HCT116 (cell line): Measurements from ENCODE around the gene HRH4. TPM values are rescaled to one million over a fixed set of nuclear protein-coding genes. Genes with fewer than 3 reads are reported as not detected.

Source experiments
- ATAC-seq: fragments of 200-7000 bp; cut with Tn5 transposase; 2 replicates; pipeline ENCODE4 v1.9.1; 2020; ENCODE audit warnings: mild to moderate bottlenecking, moderate library complexity
- BruUV-seq: library from RNA; stranded (reverse); fragments of 400-500 nt; replicated peaks from 2 replicates; lab custom pipeline; 2021; lab: Mats Ljungman, UMichigan
- CTCF ChIA-PET: fragments of 300-600 bp; sonication (Branson Sonifier 250); formaldehyde crosslinking; loops from one replicate; lab custom pipeline; 2021; ENCODE audit warnings: antibody characterized with exemption; lab: Charles Lee
- POLR2A ChIA-PET: fragments of 300-600, 350-600 bp; sonication (Branson Sonifier 250); formaldehyde crosslinking; loops from one replicate; lab custom pipeline; 2021; ENCODE audit warnings: antibody characterized with exemption; lab: Charles Lee
- RAD21 ChIA-PET, 2 experiments: fragments of 300-600 bp; sonication (Branson Sonifier 250); formaldehyde crosslinking; loops; one replicate each; lab custom pipeline; 2023; ENCODE audit warnings: low total read pairs in 2 of 2; ENCODE audit not compliant: uncharacterized antibody in 2 of 2, unreplicated experiment in 2 of 2, low non-redundant PET in 1 of 2; lab: Charles Lee
- DNase-seq: peaks from one replicate; pipeline ENCODE4 v3.0.0-alpha.2; 2010; ENCODE audit warnings: low read depth, low spot score
- H2AFZ ChIP-seq: fragments of 200-600 bp; shearing (Covaris generic), sonication (generic); 2 replicates; pipeline ENCODE4 v1.6.1; 2017; ENCODE audit warnings: low read depth, mixed run types, mixed read lengths, antibody characterized with exemption, low read length; ENCODE audit not compliant: poor library complexity, severe bottlenecking
- H3K27ac ChIP-seq: 2 replicates; pipeline ENCODE4 v1.5.1; 2012; ENCODE audit warnings: low read depth, low read length
- H3K27me3 ChIP-seq: fragments of 200-600 bp; sonication (generic); 2 replicates; pipeline ENCODE4 v1.6.1; 2016; ENCODE audit warnings: mixed run types, low read length, mixed read lengths; ENCODE audit not compliant: insufficient read depth
- H3K36me3 ChIP-seq, 2 experiments: fragments of 200-500 bp in 1 of 2; fragments of 200-600 bp in 1 of 2; sonication (Bioruptor generic) in 1 of 2; sonication (generic) in 1 of 2; 2 replicates each; pipeline versions ENCODE4 v1.5.1 to v1.6.1; 2014 to 2016; ENCODE audit warnings: low read length in 2 of 2, inconsistent platforms in 1 of 2, mixed read lengths in 1 of 2, mixed run types in 1 of 2; ENCODE audit not compliant: insufficient read depth in 2 of 2, control insufficient read depth in 1 of 2
- H3K4me1 ChIP-seq, 2 experiments: fragments of 200-600 bp in 1 of 2; sonication (generic) in 1 of 2; 2 replicates each; pipeline versions ENCODE4 v1.5.1 to v1.6.1; 2012 to 2017; ENCODE audit warnings: low read length in 2 of 2, inconsistent platforms in 1 of 2, mild to moderate bottlenecking in 1 of 2, mixed read lengths in 1 of 2, mixed run types in 1 of 2, moderate library complexity in 1 of 2; ENCODE audit not compliant: insufficient read depth in 2 of 2, control insufficient read depth in 1 of 2
- H3K4me2 ChIP-seq: fragments of 200-600 bp; sonication (generic); 2 replicates; pipeline ENCODE4 v1.6.1; 2017; ENCODE audit warnings: mixed run types, low read length, mixed read lengths
- H3K4me3 ChIP-seq, 2 experiments: fragments of 200-600 bp in 1 of 2; sonication (generic) in 1 of 2; replicated peaks in 1 of 2; 2 replicates each; pipeline ENCODE4 v1.5.1; 2011 to 2016; ENCODE audit warnings: low read length in 2 of 2, control low read depth in 1 of 2, low read depth in 1 of 2, mild to moderate bottlenecking in 1 of 2, mixed read lengths in 1 of 2, mixed run types in 1 of 2
- H3K79me2 ChIP-seq: fragments of 200-600 bp; sonication (generic); 2 replicates; pipeline ENCODE4 v1.6.1; 2017; ENCODE audit warnings: mild to moderate bottlenecking, mixed run types, low read length, moderate library complexity, mixed read lengths; ENCODE audit not compliant: insufficient read depth
- H3K9ac ChIP-seq: fragments of 200-600 bp; sonication (generic); 2 replicates; pipeline ENCODE4 v1.6.1; 2016; ENCODE audit warnings: low read length, mixed read lengths
- H3K9me2 ChIP-seq: fragments of 200-600 bp; sonication (generic), shearing (Covaris generic); 2 replicates; pipeline ENCODE4 v1.6.1; 2017; ENCODE audit warnings: mixed run types, mild to moderate bottlenecking, moderate library complexity; ENCODE audit not compliant: insufficient read depth
- H3K9me3 ChIP-seq, 2 experiments: fragments of 200-500 bp in 1 of 2; fragments of 200-600 bp in 1 of 2; sonication (Bioruptor generic) in 1 of 2; sonication (generic) in 1 of 2; 2 replicates each; pipeline ENCODE4 v1.6.1; 2014 to 2017; ENCODE audit warnings: low read length in 2 of 2, mixed read lengths in 2 of 2, inconsistent platforms in 1 of 2, low read depth in 1 of 2, mild to moderate bottlenecking in 1 of 2, mixed run types in 1 of 2, moderate library complexity in 1 of 2; ENCODE audit not compliant: control insufficient read depth in 1 of 2, insufficient read depth in 1 of 2
- H4K20me1 ChIP-seq: fragments of 200-600 bp; sonication (generic), shearing (Covaris generic); 2 replicates; pipeline ENCODE4 v1.6.1; 2017; ENCODE audit warnings: mixed run types, mild to moderate bottlenecking, moderate library complexity; ENCODE audit not compliant: insufficient read depth
- FOSL1 ChIP-seq: IDR thresholded peaks from 2 replicates; pipeline ENCODE4 v1.6.1; 2012; ENCODE audit warnings: low read depth
- POLR2AphosphoS5 ChIP-seq: IDR thresholded peaks from 2 replicates; pipeline ENCODE4 v1.6.1; 2011; ENCODE audit warnings: mild to moderate bottlenecking, low read depth, low read length, moderate library complexity
- SIN3A ChIP-seq: IDR thresholded peaks from 2 replicates; pipeline ENCODE4 v1.6.1; 2012; ENCODE audit warnings: low read depth
- SRF ChIP-seq: IDR thresholded peaks from 2 replicates; pipeline ENCODE4 v1.6.1; 2012; ENCODE audit warnings: low read depth
- YY1 ChIP-seq: IDR thresholded peaks from 2 replicates; pipeline ENCODE4 v1.6.1; 2011; ENCODE audit warnings: low read length, low read depth, moderate library complexity, mild to moderate bottlenecking; ENCODE audit not compliant: insufficient replicate concordance; ENCODE audit errors: extremely low read depth
- ZFX ChIP-seq: fragments of 450-650 bp; IDR thresholded peaks from 2 replicates; pipeline ENCODE4 v1.6.1; 2017
- intact Hi-C: fragments of 100-400 bp; cut with micrococcal nuclease; formaldehyde crosslinking; loops from 2 replicates; pipeline ENCODE4 v1.10.0; 2022
- total RNA-seq: library from RNA; stranded (reverse); gene quantifications from one replicate; pipeline ENCODE4 v1.2.1, GENCODE V29; 2021; ENCODE audit not compliant: unreplicated experiment
- TF ChIP-seq, protein P1 (sequence below), 3 experiments: fragments of 200-600 bp in 1 of 3; sonication (generic) in 1 of 3; IDR thresholded peaks in 2 of 3; conservative IDR thresholded peaks in 1 of 3; 2 replicates each; pipeline ENCODE4 v1.5.1; 2012 to 2017; ENCODE audit warnings: low read depth in 2 of 3, low read length in 2 of 3, antibody characterized with exemption in 1 of 3, borderline replicate concordance in 1 of 3, control low read depth in 1 of 3, mild to moderate bottlenecking in 1 of 3, mixed read lengths in 1 of 3, mixed run types in 1 of 3, moderate library complexity in 1 of 3; ENCODE audit not compliant: insufficient read depth in 1 of 3
- TF ChIP-seq, protein P2 (sequence below): IDR thresholded peaks from 2 replicates; pipeline ENCODE4 v1.6.1; 2012
- TF ChIP-seq, protein P3 (sequence below): IDR thresholded peaks from 2 replicates; pipeline ENCODE4 v1.6.1; 2012; ENCODE audit warnings: low read depth
- TF ChIP-seq, protein P4 (sequence below): IDR thresholded peaks from 2 replicates; pipeline ENCODE4 v1.6.1; 2011; ENCODE audit warnings: mild to moderate bottlenecking, low read length, moderate library complexity; ENCODE audit not compliant: insufficient replicate concordance; ENCODE audit errors: extremely low read depth

HRH4 gene
- total RNA-seq, 1 experiment from 2014 or later: not detected

DNA sequence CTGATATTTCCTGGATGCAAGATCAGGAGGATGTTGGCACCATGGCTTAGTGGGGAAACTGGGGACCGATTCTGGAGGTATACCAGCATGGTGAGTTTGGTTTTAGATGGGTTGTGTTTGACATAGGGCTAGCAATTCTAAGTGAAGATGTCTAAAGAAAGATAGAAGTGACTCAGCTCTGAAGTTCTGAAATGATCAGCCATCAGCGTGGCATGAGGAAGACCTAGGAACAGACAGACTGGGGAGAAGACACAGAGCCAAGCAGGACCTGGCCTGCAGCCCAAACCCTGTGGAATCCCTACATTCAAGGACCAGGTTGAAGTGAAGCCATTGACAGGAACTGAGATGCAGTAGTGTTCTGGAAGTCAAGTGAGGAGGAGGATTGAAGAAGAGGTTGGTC, 39.8 kb downstream of the HRH4 start:
- H3K9me3 ChIP-seq: no peaks in the 10 kb centered on the region
- DNase-seq: no peak
- H3K79me2 ChIP-seq: no peaks in the 10 kb centered on the region
- POLR2A ChIA-PET: no interaction called here
- no peak overlapping the region for H3K4me3 ChIP-seq
- no peaks in the 10 kb centered on the region for H3K36me3 ChIP-seq
- intact Hi-C loops: no loop called here
- RAD21 ChIA-PET: no interaction called here
- no peaks in the 10 kb centered on the region for H4K20me1 ChIP-seq
- H3K9me2 ChIP-seq: no peaks in the 10 kb centered on the region
- no peaks in the 10 kb centered on the region for H3K27me3 ChIP-seq
- ATAC-seq: no peak
- TF ChIP-seq, protein P1, sequence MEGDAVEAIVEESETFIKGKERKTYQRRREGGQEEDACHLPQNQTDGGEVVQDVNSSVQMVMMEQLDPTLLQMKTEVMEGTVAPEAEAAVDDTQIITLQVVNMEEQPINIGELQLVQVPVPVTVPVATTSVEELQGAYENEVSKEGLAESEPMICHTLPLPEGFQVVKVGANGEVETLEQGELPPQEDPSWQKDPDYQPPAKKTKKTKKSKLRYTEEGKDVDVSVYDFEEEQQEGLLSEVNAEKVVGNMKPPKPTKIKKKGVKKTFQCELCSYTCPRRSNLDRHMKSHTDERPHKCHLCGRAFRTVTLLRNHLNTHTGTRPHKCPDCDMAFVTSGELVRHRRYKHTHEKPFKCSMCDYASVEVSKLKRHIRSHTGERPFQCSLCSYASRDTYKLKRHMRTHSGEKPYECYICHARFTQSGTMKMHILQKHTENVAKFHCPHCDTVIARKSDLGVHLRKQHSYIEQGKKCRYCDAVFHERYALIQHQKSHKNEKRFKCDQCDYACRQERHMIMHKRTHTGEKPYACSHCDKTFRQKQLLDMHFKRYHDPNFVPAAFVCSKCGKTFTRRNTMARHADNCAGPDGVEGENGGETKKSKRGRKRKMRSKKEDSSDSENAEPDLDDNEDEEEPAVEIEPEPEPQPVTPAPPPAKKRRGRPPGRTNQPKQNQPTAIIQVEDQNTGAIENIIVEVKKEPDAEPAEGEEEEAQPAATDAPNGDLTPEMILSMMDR (IDR thresholded peaks at IDR 0.05 in 2 of 3, conservative IDR thresholded peaks at IDR 0.05 in 1 of 3; ENCODE audit: borderline replicate concordance in 1 of 3, insufficient read depth in 1 of 3, low read depth in 2 of 3, low read length in 2 of 3): no peak
- TF ChIP-seq SIN3A: no peak
- TF ChIP-seq, protein P2, sequence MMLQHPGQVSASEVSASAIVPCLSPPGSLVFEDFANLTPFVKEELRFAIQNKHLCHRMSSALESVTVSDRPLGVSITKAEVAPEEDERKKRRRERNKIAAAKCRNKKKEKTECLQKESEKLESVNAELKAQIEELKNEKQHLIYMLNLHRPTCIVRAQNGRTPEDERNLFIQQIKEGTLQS: no peak
- no peak for TF ChIP-seq FOSL1
- no peak for TF ChIP-seq ZFX
- TF ChIP-seq YY1: no peak
- TF ChIP-seq, protein P3, sequence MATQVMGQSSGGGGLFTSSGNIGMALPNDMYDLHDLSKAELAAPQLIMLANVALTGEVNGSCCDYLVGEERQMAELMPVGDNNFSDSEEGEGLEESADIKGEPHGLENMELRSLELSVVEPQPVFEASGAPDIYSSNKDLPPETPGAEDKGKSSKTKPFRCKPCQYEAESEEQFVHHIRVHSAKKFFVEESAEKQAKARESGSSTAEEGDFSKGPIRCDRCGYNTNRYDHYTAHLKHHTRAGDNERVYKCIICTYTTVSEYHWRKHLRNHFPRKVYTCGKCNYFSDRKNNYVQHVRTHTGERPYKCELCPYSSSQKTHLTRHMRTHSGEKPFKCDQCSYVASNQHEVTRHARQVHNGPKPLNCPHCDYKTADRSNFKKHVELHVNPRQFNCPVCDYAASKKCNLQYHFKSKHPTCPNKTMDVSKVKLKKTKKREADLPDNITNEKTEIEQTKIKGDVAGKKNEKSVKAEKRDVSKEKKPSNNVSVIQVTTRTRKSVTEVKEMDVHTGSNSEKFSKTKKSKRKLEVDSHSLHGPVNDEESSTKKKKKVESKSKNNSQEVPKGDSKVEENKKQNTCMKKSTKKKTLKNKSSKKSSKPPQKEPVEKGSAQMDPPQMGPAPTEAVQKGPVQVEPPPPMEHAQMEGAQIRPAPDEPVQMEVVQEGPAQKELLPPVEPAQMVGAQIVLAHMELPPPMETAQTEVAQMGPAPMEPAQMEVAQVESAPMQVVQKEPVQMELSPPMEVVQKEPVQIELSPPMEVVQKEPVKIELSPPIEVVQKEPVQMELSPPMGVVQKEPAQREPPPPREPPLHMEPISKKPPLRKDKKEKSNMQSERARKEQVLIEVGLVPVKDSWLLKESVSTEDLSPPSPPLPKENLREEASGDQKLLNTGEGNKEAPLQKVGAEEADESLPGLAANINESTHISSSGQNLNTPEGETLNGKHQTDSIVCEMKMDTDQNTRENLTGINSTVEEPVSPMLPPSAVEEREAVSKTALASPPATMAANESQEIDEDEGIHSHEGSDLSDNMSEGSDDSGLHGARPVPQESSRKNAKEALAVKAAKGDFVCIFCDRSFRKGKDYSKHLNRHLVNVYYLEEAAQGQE: no peak
- TF ChIP-seq, protein P4, sequence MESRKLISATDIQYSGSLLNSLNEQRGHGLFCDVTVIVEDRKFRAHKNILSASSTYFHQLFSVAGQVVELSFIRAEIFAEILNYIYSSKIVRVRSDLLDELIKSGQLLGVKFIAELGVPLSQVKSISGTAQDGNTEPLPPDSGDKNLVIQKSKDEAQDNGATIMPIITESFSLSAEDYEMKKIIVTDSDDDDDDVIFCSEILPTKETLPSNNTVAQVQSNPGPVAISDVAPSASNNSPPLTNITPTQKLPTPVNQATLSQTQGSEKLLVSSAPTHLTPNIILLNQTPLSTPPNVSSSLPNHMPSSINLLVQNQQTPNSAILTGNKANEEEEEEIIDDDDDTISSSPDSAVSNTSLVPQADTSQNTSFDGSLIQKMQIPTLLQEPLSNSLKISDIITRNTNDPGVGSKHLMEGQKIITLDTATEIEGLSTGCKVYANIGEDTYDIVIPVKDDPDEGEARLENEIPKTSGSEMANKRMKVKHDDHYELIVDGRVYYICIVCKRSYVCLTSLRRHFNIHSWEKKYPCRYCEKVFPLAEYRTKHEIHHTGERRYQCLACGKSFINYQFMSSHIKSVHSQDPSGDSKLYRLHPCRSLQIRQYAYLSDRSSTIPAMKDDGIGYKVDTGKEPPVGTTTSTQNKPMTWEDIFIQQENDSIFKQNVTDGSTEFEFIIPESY: no peak
- no peak for TF ChIP-seq SRF
- TF ChIP-seq POLR2AphosphoS5: no peak
- TF ChIP-seq, all 23 proteins: peak for 0
- H2AFZ ChIP-seq: no peak overlapping the region
- no peak overlapping the region for H3K4me2 ChIP-seq
- peaks cover 0 to 3% of the 10 kb centered on the region in 2 experiments; a peak in 1 of 4 replicates for H3K4me1 ChIP-seq
- BruUV-seq: no TSS peak
- H3K27ac ChIP-seq: no peak overlapping the region
- CTCF ChIA-PET: interaction anchor here (2.1 kb wide), 1 partner anchor 11 kb away, joined by 11 read pairs; no protein-coding TSS in a partner anchor
- no peak overlapping the region for H3K9ac ChIP-seq
